ENCODE measurements around the gene TMEM258.

Gene TMEM258

DNA sequence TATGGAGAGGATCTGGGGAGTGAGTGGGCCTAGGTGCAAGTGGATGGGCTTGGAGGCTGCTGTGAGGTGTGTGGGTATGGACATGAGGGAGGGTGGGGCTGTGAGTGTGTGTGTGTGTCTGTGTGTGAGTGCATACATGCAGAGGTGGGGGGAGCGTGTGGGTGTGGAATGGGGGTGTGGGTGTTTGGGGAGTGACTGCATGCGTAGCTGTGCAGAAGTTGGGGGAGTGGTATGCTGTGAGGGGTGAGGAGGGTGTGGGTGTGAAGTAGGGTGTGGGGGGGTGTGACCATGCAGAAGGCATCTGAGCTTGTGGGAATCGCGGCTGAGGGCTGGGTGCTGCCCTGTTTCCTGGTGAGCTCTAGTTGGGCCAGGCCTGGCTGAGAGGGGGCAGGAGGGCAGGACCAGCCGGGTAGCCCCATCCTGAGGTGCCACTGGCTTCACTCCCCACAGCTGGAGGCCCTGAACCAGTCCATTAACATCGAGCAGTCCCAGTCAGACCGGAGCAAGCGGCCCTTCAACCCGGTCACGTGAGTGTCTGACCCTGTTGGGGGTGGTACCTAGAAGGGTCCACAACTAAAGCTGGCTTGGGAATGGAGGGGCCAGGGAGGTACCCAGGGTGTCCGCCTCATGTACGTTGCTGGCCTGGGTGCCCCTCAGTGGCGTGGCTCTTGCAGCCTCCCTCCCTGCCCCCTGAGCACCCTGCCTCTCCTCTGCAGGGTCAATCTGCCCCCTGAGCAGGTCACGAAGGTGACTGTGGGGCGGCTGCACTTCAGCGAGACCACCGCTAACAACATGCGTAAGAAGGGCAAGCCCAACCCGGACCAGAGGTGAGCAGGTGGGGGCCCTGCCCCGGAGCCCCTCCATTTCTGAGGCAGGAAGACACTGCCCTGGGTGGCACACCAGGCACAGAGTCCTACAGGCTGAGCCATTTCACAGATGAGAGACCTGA lies 16.5 kb downstream of the TMEM258 start:
- no peak for FAIRE-seq

DNA sequence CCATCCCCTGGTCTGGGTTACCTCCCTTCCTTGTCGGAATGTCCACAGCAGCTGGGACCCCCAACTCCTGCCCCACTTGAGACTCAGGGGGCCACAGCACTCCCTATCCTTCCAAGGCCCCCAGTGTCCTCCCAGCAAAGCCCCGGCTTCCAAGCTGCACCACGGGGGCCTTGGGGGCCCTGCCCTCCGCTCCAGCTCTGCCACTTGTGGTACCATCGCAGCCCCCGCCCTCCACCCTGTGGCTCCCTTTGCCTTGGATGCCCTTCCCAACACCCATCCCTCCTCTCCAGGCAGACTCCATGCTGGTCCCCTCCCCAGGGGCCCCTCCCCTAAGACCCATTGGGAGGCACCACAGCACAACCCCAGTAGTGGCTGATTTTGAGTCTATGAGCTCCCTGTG lies 17.3 kb downstream of the TMEM258 start:
- no peak for FAIRE-seq

DNA sequence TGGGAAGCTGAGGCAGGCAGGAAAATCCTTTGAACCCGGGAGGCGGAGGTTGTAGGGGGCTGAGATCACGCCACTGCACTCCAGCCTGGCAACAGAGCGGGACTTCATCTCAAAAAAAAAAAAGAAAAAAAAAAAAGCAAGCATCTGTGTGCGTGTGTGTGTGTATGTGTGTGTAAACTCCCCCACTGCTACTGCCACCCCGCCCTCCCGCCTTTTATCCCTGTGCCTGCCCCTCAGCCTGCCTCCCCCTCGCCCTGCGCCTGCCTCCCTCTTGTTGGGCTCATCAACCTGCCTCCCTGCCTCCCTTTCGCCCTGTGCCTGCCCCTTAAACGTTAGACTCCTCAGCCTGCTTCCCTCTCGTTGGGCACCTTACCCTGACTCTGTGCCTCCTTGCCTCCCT lies 18.0 kb downstream of the TMEM258 start:
- FAIRE-seq, result no peak

DNA sequence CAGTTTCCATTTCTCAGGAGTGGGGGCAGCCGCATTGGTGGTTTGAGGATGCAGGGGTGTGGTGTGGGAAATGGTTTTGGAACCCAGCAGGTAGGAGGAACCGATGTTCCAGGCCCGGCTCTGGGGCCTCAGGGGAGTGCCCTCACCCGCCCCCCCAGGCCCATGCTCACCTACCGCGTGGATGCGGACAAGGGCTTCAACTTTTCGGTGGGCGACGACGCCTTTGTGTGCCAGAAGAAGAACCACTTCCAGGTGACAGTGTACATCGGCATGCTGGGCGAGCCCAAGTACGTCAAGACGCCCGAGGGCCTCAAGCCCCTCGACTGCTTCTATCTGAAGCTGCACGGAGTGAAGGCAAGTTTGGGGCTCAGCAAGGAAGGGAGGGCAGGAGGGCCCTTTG lies 18.6 kb downstream of the TMEM258 start:
- no peak for FAIRE-seq

DNA sequence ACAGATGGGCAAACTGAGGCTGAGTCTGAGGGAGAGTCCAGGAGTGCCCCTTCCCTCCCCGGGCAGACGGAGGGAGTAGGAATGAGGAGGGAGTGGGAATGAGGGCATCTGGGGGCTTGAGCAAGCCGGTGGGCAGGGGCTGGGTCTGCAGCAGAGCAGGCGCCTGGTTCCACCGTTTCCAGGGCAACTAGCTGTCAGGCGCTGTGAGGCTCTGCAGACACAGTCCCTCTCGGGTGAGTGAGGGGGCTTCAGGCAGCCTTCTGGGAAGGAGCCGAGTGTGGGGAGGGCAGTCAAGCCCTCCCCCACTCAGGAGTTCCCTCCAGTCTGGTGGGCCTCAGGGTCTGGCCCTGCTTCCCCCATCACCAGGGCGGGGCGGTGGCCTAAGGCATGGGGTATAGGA lies 19.0 kb downstream of the TMEM258 start:
- FAIRE-seq, result no peak

DNA sequence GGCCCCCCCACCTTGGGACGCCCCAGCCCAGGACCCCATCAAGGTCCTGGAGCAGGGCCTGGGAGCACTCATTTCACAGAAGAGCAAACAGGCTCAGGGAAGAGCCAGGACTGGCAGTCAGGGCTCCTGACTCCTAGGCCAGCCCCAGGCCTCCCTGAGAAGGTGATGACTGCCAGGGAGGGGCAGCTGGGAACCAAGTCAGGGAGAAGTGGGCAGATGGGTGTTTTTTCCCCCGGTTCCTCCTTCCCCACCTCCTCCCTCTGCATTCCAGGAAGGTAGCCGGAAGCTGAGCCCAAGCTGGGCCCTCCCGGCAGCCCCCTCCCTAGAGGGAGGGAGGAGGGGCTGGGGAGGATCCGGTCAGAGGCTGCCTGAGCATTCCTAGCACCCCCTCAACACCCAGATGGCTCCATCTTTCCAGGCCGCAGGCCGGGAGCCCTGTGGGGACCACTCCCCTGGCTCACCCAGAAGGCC lies 20.4 kb downstream of the TMEM258 start:
- FAIRE-seq, result no peak

DNA sequence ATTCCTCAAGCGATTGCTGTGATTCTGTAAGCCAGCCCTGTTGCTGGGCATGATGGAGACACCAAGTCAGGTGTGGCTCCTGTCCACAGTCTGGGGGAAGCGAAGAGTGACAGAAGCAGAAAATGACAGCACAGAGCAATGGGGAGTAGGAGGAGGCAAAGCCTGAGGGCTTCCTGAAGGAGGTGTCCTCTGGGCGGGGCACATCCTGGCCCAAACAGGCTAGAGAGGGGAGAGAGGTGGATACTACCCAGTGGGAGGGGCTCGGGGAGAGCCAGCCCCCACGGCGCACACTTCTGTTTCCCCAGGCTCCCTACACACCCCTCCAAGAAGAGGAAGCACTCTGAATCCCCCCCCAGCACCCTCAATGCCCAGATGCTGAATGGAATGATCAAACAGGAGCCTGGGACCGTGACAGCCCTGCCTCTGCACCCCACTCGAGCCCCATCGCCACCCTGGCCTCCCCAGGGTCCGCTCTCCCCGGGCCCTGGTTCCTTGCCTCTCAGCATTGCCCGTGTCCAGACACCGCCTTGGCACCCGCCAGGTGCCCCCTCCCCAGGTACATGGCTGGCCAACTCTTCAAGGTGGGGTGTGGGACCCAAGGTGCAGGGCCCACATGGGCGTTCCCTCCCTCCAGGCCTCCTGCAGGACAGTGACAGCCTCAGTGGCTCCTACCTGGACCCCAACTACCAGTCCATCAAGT lies 21.1 kb downstream of the TMEM258 start:
- no peak for FAIRE-seq

DNA sequence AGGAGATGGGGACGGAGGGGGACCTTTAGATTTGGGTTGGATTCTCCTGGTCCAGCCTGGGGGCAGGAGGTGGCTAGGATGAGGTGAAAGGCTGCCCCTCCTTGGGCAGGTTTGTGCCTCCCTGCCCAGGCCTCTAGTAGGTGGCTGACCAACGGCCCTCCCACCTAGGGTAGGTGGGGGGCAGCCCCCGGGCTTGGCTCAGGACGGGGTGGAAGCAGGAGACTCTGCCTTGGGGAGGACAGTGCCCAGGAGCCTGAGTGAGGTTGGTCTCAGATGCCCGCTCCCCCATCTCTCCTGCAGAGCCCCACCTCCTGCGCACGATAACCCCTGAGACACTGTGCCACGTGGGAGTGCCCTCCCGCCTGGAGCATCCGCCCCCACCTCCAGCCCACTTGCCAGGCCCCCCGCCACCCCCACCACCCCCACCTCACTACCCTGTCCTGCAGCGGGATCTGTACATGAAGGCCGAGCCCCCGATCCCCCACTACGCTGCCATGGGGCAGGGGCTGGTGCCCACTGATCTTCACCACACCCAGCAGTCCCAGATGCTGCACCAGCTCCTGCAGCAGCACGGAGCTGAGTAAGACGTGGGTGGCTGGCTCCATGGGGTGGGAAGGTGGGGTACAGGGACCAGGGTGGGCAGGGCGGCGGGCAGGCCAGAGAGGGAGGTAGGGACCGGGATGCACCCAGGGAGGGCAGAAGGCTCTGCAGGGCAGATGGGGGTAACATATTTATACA lies 22.3 kb downstream of the TMEM258 start:
- FAIRE-seq, result no peak

DNA sequence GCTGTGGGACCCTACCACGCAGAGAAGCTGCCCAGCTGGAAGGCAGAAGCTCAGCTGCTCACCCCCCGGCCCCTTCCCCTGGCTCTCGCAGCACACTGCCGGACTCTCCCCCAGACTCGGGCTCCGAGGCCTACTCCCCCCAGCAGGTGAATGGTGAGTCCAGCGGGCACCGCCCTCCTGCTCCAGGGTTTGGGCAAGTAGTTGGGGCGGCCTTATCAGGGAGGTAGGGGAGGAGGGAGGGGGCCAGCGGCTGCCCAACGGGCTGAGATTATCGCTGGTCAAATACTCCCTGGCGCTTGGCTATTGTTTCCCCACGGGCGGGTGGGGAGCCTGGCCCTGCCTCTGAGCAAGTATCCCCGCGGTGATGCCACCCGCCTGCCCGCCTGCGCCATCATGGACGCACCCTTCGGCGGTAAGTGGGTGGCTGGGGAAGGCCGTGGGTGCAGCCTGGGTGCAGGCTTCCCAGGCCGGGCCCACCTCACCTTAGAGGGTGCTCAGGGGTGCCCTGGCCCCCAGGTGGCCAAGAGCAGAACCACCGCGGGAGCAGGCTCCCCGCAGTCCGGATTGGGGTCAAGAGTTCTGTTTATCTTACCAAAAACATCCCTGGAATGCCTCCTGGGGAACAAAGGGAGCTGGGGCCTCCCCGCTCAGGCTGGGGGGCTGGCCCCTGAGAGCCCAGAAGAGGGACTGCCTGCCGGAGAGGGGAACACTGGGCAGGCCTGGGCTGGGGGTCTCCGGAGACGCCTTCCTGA lies 23.1 kb downstream of the TMEM258 start:
- no peak for FAIRE-seq

DNA sequence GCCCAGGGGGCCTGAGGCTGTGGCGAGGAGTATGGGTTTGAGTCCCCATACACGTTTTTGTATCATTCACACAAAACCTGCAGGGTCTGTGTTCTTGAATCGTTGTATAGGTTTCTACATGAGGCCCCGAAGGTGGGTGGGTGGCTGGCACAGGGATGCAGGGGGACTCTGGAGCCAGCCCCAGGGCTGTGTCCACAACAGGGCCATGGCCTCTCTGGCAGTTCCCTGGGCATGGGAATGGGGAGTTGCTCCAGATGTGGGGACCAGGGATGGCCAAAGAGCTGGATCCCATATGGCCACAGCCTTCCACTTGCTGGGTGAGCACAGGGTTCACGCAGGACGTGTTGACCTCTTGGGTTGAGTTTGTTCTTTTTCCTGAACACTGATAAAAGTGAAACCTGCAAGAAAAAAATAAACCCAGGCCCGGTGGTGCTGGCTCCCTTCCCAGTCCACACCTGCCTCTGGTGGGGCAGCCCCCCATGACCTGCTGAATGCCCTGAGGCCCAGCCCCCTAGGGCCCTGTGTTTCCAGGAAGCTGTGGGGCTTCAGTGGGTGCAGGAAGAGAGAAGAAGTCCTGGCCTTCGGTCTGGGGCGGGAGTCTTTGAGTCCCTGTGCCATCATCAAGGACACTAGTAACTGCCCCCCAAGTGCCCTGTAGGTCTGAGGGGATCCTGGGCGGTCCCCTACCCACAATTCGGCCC lies 23.9 kb downstream of the TMEM258 start:
- no peak for FAIRE-seq

DNA sequence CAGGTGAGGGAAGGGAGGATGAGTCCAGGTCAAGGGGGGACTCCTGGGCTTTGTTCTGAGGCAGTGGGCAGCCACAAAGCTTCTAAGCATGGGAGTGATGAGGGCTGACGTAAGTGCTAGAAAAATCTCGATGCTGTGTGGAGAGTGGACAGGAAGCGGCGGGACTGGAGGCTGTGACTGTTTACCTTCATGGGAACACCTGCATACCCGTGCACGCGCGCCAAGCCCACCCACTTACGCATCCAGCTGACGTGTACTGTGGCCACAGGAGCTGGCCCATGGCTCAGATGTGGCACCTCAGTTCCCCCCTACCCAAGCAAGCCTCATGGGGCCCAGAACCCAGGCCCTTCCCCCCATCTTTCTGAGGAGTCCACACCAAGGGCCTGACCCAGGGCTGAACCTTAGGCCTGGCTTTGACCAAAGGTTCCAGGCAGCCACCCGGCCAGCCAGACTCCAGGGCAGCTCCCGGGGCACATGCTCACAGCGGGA lies 26.0 kb downstream of the TMEM258 start:
- FAIRE-seq, result no peak

DNA sequence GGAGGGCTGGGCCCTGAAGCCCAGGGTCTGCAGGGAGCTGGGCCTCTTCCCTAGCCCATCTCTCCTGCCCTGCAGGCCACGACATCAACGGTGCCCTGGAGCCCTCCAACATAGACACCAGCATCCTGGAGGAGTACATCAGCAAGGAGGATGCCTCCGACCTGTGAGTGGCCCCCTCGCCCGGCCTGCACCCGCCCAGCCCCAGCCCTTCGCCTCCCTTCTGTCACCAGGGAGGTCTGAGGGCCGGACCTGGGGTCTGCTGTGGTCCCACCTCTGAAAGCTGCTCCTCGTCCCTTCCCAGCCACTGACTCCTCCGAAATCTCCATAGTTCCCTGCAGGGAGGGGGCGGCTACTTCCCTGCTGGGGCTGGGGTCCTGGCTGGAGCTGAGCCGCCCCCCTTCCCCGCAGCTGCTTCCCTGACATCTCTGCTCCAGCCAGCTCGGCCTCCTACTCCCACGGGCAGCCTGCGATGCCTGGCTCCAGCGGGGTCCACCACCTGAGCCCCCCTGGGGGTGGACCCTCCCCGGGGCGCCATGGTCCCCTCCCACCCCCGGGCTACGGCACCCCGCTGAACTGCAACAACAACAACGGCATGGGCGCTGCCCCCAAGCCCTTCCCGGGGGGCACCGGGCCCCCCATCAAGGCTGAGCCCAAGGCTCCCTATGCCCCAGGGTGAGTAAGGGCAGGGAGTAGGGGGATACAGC lies 26.7 kb downstream of the TMEM258 start:
- no peak for FAIRE-seq

DNA sequence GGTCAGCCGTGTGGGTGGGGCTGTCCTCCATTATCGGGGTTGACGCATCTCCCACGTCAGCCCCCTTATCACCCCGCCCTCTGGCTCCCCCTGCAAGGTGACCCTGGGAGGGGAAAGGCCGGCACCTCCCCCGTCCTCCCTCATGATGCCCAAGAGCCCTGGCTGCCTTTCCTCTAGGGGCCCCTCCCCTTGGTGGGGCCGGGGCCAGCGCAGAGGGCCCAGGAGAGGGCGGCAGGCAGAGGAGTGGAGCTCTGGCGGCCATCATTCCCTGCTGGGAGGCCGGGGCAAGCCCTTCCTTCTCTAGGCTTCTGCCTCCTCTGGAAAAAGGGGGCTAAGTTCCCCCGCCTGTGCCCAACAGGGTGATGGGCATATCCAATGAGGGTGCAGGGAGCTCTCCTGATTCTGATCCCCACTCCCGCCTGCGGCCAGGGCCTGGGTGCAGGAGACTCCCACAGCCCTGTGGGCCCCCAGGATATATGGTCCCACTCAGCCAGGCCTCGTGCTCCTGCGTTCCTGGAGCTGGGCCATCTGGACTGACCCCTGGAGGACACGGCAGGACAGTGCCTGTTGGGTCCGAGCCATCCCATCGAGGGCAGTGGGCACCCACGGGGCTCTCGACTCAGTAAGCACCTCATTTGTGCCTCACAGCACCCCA lies 27.7 kb downstream of the TMEM258 start:
- no peak for FAIRE-seq

DNA sequence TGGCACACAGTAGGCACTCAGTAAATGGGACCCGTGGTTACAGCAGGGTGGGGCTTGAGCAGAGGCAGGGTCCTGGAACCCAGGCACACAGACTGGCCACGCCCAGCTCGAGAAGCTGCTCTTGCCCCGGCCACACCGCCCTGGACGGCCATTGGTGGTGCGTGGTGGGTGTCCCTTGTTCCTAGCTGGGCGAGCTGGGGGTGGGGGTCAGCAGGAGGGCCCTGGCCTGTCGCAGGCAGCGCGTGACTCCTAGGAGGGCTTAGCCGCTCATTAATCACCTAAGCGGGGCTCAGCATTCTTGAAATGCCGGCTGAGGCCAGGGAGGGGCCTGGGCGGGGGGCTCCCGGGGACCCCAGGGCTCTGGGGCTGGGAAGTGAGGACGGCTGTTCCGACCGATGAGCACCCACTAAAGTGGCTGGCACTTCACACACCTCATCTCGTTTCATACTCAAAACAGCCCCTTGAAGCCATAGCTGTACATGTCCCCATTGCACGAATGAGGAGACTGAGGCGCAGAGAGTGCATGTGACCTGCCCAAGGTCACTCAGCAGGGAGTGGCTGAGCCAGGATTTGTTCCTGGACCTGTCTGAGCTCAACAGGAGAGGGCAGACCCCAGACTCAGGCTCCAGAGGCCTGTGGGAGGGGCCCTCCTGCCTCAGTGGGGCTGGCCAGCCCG lies 28.3 kb downstream of the TMEM258 start:
- no peak for FAIRE-seq

DNA sequence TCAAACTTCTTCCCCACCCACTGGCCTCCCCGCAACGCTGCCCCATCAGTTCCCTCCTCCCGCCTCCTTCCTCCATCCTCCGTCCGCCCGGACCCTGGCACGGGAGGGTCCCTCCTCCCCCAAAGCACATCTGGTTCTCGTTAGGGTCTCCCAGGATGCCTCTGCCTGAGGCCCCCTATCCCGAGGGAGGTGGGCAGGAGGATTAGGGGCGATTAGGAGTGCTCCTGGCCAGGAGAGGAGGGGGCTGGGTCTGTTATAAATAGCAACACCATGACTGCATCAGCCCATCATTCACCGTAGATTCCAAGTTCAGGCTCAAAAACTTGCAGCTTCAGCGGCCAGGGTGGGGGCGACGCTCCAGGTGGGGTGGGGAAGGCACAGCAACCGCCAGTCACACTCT lies 29.6 kb downstream of the TMEM258 start:
- no peak for FAIRE-seq

DNA sequence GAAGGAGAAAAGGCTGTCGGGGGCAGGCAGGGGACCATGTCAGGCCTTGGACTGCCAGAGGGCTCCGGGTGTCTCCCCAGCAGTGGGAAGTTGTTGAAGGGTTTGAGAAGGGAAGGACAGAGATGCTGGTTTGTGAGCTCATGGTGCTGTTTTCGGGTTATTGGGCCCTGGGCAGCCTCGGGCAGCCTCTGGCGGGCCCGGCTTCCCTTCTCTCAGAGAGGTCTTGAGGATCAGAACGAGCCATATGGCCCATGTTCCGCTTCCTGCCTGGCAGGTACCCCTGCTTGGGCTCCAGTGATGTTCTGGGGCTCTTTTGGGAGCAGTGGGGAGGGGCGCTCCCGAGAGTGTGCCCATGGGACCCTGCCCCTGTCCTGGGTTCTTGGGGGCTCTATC lies 30.2 kb downstream of the TMEM258 start:
- FAIRE-seq, result no peak

DNA sequence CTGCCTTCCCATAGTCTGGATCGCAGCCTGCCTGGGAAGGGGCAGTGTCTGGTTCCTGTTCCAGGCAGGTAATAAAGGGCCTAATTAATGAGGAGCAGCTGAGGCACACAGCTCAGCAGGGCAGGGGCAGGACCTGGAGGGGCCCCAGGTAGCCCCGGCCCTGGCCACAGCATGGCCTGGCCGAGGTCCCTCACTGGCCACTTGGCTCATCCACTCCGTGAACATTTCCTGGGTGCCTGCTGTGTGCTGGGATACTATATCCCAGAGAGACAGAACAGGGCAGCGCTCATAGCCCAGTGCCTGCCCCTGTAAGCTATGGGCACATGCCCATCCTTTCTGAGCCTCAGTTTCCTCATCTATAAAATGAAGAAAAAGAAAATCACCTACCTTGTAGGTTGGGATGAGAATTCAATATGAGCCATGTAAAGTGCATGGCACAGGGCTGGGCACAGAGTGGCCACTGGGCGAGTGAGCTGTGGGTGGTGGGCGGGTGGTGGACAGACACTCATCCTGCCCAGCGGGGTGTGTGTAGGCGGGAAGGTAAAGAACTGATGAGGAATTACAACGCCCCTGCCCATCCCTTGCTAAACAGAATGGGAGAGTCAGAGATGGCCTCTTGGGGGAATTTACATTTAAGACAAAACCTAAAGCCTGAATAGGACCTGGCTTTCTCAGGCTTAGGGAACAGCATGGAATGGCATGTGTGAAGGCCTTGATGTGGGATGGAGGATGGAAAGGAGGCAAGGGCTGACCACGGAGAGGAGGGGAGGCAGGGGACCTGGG lies 30.8 kb downstream of the TMEM258 start:
- FAIRE-seq, result no peak

DNA sequence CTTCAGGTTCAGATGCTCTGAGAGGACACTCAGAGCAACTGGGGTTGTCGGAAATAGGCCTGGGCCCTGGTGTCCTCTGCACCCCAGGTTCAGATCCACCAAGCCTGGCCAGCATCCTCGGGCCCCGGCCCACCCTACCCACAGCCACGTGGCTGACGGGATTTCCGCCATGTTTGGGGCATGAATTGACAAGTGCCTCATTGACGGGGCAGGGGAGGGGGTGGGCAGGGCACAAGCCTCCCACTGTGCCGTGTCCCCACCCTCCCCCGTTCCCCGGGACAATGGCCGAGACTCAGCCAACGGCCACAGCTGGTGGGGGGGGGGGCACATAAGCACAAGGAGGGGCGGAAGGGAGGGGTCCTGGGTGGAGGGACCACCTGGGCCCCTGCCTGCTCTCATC lies 31.5 kb downstream of the TMEM258 start:
- FAIRE-seq, result no peak

DNA sequence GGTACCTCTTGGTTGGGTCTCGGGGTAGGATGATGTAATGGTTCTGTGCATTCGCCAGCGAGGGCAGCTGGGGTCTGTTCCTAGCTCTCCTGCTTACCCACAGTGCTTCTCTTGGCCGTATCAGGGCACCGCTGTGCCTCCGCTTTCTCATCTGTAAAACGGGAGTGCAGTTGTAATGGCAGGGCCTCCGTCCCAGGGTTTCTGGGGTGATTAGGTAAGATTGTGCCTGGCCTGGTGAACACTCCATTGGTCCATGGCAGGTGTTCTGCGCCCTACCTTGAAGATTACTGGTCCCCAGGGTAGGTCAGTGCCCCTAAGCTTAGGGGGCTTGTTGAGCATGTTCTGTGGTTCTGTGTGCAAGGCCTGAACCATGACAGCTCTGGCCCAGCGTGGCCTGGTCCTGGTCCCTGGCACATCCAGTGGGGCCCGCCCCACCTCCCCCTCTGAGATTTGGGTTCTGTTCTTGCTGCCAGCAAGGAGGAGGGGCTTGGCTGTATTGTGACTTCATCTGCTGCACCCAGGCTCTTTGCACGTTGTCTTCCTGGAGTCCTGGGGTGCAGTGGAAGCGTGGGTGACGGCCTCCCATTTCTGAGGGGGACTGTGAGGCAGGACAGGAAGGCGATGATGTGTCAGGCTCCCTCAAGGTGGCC lies 35.1 kb downstream of the TMEM258 start:
- FAIRE-seq, result no peak

Measured in endometrium (tissue), 2 donors.